Endothelial cell of umbilical vein (primary cell): ENCODE measurements around the gene CTTNBP2.

ENCODE experiments used
- JUN ChIP-seq: IDR thresholded peaks from 2 replicates; pipeline ENCODE4 v1.6.1; 2011; ENCODE audit warnings: borderline replicate concordance, low read depth; ENCODE audit not compliant: insufficient read length, insufficient read depth
- POLR2A ChIP-seq: IDR thresholded peaks from 2 replicates; pipeline ENCODE4 v1.6.1; 2012; ENCODE audit warnings: low read depth, mild to moderate bottlenecking, control low read depth, low read length
- POLR2AphosphoS5 ChIP-seq: IDR thresholded peaks from 2 replicates; pipeline ENCODE4 v1.6.1; 2012; ENCODE audit warnings: low read depth, mild to moderate bottlenecking, control low read depth, low read length, moderate library complexity; ENCODE audit not compliant: insufficient read depth
- TF ChIP-seq, protein P1 (sequence below), 2 donors: IDR thresholded peaks; 1 replicate in 1 of 2; 2 replicates in 1 of 2; pipeline ENCODE4 v1.5.1; 2011; ENCODE audit warnings: low read length in 2 of 2, mild to moderate bottlenecking in 2 of 2, moderate library complexity in 2 of 2, control low read depth in 1 of 2, inconsistent platforms in 1 of 2, low read depth in 1 of 2; ENCODE audit not compliant: insufficient read depth in 1 of 2; ENCODE audit errors: extremely low read depth in 1 of 2
- TF ChIP-seq, protein P2 (sequence below): IDR thresholded peaks from 2 replicates; pipeline ENCODE4 v1.6.1; 2011; ENCODE audit not compliant: insufficient read depth, insufficient read length

DNA sequence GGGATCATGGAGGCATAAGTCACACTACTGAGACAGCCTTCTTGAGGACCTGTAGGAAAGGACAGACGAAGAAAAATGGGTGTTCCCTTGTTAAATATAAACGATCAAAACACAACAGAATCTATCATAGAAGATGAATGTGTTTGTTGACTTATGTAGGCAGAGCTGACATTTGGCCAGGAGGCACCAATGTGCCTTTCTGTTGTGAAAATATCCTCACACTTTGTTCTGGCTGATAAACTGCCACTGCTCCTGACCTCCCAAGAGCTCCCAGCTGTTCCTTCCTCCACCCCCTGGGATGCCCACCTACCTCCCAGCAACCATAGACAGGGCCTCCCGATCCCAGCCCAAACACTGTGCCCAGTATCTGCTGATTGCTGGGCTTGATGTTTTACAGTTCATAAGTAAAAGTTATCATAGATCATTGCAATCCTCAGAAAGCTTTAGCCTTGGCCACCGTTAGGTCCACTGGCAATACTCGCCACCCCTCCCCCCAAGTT is 116.6 kb downstream of the CTTNBP2 start:
- TF ChIP-seq, protein P1, sequence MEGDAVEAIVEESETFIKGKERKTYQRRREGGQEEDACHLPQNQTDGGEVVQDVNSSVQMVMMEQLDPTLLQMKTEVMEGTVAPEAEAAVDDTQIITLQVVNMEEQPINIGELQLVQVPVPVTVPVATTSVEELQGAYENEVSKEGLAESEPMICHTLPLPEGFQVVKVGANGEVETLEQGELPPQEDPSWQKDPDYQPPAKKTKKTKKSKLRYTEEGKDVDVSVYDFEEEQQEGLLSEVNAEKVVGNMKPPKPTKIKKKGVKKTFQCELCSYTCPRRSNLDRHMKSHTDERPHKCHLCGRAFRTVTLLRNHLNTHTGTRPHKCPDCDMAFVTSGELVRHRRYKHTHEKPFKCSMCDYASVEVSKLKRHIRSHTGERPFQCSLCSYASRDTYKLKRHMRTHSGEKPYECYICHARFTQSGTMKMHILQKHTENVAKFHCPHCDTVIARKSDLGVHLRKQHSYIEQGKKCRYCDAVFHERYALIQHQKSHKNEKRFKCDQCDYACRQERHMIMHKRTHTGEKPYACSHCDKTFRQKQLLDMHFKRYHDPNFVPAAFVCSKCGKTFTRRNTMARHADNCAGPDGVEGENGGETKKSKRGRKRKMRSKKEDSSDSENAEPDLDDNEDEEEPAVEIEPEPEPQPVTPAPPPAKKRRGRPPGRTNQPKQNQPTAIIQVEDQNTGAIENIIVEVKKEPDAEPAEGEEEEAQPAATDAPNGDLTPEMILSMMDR (IDR thresholded peaks at IDR 0.05; ENCODE audit: extremely low read depth in 1 of 2, insufficient read depth in 1 of 2, low read depth in 1 of 2, low read length in 2 of 2): no peak
- TF ChIP-seq POLR2A (no peak), POLR2AphosphoS5 (no peak), JUN (no peak)
- TF ChIP-seq, protein P2, sequence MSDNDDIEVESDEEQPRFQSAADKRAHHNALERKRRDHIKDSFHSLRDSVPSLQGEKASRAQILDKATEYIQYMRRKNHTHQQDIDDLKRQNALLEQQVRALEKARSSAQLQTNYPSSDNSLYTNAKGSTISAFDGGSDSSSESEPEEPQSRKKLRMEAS: no peak
